WTC11 (cell line): ENCODE results near the gene NCSTN.

Source experiments
- CREB1 ChIP-seq: sonication (generic); formaldehyde crosslinking; IDR thresholded peaks from 2 replicates; pipeline ENCODE4 v1.8.0; 2023; ENCODE audit warnings: mild to moderate bottlenecking, missing genetic modification reagents
- CREM ChIP-seq: sonication (generic); formaldehyde crosslinking; IDR thresholded peaks from 2 replicates; pipeline ENCODE4 v1.8.1; 2022; ENCODE audit warnings: mild to moderate bottlenecking, missing genetic modification reagents, moderate library complexity
- KAT7 ChIP-seq: sonication (generic); formaldehyde crosslinking; IDR thresholded peaks from 2 replicates; pipeline ENCODE4 v1.8.1; 2023; ENCODE audit warnings: missing genetic modification reagents, mild to moderate bottlenecking, borderline replicate concordance
- ZNF263 ChIP-seq: sonication (generic); formaldehyde crosslinking; IDR thresholded peaks from 2 replicates; pipeline ENCODE4 v1.8.1; 2022; ENCODE audit warnings: low read depth, mild to moderate bottlenecking, moderate library complexity, missing genetic modification reagents
- TF ChIP-seq, protein P1 (sequence below): sonication (generic); formaldehyde crosslinking; IDR thresholded peaks from 2 replicates; pipeline ENCODE4 v1.8.1; 2022; ENCODE audit warnings: mild to moderate bottlenecking, missing genetic modification reagents, moderate library complexity, borderline replicate concordance
- TF ChIP-seq, protein P2 (sequence below): fragments of 200-600 bp; IDR thresholded peaks from 2 replicates; pipeline ENCODE4 v1.8.0; 2022; ENCODE audit warnings: antibody characterized with exemption
- TF ChIP-seq, protein P3 (sequence below): sonication (generic); formaldehyde crosslinking; IDR thresholded peaks from 2 replicates; pipeline ENCODE4 v1.8.1; 2022; ENCODE audit warnings: mild to moderate bottlenecking, moderate library complexity, missing genetic modification reagents
- TF ChIP-seq, protein P4 (sequence below): sonication (generic); formaldehyde crosslinking; IDR thresholded peaks from 2 replicates; pipeline ENCODE4 v1.8.0; 2022; ENCODE audit warnings: mild to moderate bottlenecking, missing genetic modification reagents
- TF ChIP-seq, protein P5 (sequence below): sonication (generic); formaldehyde crosslinking; IDR thresholded peaks from 2 replicates; pipeline ENCODE4 v1.8.0; 2022; ENCODE audit warnings: mild to moderate bottlenecking, missing genetic modification reagents

DNA sequence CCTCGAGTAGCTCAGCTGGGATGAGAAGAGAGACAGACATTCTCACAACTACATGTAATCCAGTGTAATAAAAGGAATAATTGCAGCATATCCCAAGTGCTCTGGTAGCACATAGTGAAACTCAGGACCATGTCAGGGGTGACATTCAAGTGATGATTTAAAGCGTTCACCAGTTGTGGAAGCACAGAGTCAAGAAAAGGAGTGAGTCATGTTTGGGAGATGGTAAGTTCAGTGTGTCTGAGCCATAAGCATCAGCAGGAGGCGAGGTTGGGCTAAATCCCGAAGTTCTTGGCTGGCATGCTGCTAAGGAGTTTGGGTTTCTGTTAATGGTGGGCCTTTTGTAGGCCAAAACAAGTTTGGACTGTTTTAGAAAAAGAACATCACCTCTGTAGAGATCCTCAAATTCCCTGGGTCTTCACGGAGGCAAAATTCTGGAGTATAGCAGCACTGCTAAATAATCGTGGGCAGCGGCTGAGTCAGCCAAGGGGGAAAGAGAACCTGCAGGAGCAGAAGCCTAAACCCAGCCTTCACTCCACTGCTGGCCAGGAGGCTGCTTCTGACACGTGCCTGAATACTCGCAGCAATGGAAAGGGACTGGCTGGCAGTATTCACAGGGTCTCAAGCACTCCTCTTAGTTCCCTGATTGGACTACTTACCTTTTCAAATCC is 16.5 kb downstream of the NCSTN start:
- TF ChIP-seq CREB1 (no peak), CREM (CRISPR knock-in tag) (no peak), ZNF263 (CRISPR knock-in tag) (no peak), KAT7 (CRISPR knock-in tag) (no peak)
- TF ChIP-seq, protein P1, sequence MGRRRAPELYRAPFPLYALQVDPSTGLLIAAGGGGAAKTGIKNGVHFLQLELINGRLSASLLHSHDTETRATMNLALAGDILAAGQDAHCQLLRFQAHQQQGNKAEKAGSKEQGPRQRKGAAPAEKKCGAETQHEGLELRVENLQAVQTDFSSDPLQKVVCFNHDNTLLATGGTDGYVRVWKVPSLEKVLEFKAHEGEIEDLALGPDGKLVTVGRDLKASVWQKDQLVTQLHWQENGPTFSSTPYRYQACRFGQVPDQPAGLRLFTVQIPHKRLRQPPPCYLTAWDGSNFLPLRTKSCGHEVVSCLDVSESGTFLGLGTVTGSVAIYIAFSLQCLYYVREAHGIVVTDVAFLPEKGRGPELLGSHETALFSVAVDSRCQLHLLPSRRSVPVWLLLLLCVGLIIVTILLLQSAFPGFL = no peak
- TF ChIP-seq, protein P2, sequence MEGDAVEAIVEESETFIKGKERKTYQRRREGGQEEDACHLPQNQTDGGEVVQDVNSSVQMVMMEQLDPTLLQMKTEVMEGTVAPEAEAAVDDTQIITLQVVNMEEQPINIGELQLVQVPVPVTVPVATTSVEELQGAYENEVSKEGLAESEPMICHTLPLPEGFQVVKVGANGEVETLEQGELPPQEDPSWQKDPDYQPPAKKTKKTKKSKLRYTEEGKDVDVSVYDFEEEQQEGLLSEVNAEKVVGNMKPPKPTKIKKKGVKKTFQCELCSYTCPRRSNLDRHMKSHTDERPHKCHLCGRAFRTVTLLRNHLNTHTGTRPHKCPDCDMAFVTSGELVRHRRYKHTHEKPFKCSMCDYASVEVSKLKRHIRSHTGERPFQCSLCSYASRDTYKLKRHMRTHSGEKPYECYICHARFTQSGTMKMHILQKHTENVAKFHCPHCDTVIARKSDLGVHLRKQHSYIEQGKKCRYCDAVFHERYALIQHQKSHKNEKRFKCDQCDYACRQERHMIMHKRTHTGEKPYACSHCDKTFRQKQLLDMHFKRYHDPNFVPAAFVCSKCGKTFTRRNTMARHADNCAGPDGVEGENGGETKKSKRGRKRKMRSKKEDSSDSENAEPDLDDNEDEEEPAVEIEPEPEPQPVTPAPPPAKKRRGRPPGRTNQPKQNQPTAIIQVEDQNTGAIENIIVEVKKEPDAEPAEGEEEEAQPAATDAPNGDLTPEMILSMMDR = no peak
- TF ChIP-seq, protein P3, sequence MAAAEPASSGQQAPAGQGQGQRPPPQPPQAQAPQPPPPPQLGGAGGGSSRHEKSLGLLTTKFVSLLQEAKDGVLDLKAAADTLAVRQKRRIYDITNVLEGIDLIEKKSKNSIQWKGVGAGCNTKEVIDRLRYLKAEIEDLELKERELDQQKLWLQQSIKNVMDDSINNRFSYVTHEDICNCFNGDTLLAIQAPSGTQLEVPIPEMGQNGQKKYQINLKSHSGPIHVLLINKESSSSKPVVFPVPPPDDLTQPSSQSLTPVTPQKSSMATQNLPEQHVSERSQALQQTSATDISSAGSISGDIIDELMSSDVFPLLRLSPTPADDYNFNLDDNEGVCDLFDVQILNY (CRISPR knock-in tag) = no peak
- TF ChIP-seq, protein P4, sequence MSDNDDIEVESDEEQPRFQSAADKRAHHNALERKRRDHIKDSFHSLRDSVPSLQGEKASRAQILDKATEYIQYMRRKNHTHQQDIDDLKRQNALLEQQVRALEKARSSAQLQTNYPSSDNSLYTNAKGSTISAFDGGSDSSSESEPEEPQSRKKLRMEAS (CRISPR knock-in tag) = no peak
- TF ChIP-seq, protein P5, sequence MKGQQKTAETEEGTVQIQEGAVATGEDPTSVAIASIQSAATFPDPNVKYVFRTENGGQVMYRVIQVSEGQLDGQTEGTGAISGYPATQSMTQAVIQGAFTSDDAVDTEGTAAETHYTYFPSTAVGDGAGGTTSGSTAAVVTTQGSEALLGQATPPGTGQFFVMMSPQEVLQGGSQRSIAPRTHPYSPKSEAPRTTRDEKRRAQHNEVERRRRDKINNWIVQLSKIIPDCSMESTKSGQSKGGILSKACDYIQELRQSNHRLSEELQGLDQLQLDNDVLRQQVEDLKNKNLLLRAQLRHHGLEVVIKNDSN (CRISPR knock-in tag) = no peak
